HepG2 (cell line): ENCODE results near the gene AMDHD1. TPM values are rescaled to one million over a fixed set of nuclear protein-coding genes. Genes with fewer than 3 reads are reported as not detected.
A peak's percentile ranks its signal among the peaks of the same experiment; 100 is the strongest.

Experiments
- ATAC-seq: fragments of 200-7000 bp; cut with Tn5 transposase; 3 replicates; pipeline ENCODE4 v1.9.1; 2020; ENCODE audit warnings: mild to moderate bottlenecking, moderate library complexity
- BruUV-seq: library from RNA; stranded (reverse); fragments of 400-500 nt; replicated peaks from 2 replicates; lab custom pipeline; 2021; lab: Mats Ljungman, UMichigan
- CTCF ChIA-PET: fragments of 300-600 bp; formaldehyde crosslinking; extraction: SDS; loops from one replicate; lab custom pipeline; 2021; ENCODE audit warnings: low total read pairs, inconsistent platforms, low intra/inter-chr PET ratio; lab: Yijun Ruan, JAX
- POLR2A ChIA-PET: fragments of 350-600 bp; sonication (Branson Sonifier 250); formaldehyde crosslinking; loops from one replicate; lab custom pipeline; 2020; ENCODE audit warnings: antibody characterized with exemption, inconsistent platforms; lab: Yijun Ruan, JAX
- DNase-seq: peaks from one replicate; pipeline ENCODE4 v3.0.0-alpha.2; 2015; ENCODE audit warnings: low spot score
- FAIRE-seq: peaks from 3 replicates; lab custom pipeline; 2011; peaks lifted over from hg19 to GRCh38; lab: Jason Lieb, UNC
- H2AFZ ChIP-seq: one replicate; pipeline ENCODE4 v1.6.1; 2011; ENCODE audit warnings: low read length, inconsistent platforms
- H3K27ac ChIP-seq: fragments of 300-600 bp; 3 replicates; pipeline ENCODE4 v1.8.0; 2011; ENCODE audit warnings: mixed run types, mild to moderate bottlenecking, mixed read lengths, low read length, inconsistent platforms; ENCODE audit not compliant: insufficient read depth; ENCODE audit errors: extremely low read length
- H3K27me3 ChIP-seq, 2 experiments: fragments of 200-600 bp in 1 of 2; 2 replicates in 1 of 2; 3 replicates in 1 of 2; pipeline versions ENCODE4 v1.6.0 to v1.8.0; 2011; ENCODE audit warnings: low read length in 2 of 2, mild to moderate bottlenecking in 2 of 2, moderate library complexity in 2 of 2, inconsistent platforms in 1 of 2; ENCODE audit not compliant: insufficient read depth in 2 of 2, control insufficient read depth in 1 of 2
- H3K36me3 ChIP-seq, 2 experiments: fragments of 200-600 bp in 1 of 2; replicated peaks in 1 of 2; 2 replicates in 1 of 2; 3 replicates in 1 of 2; pipeline versions ENCODE4 v1.5.1 to v1.8.0; 2011; ENCODE audit warnings: low read length in 2 of 2, inconsistent platforms in 1 of 2; ENCODE audit not compliant: insufficient read depth in 2 of 2, control insufficient read depth in 1 of 2
- H3K4me1 ChIP-seq: 2 replicates; pipeline ENCODE4 v1.5.1; 2012; ENCODE audit warnings: low read length, inconsistent platforms; ENCODE audit not compliant: insufficient read depth
- H3K4me2 ChIP-seq: 2 replicates; pipeline ENCODE4 v1.6.0; 2011; ENCODE audit warnings: low read depth, low read length, inconsistent platforms
- H3K4me3 ChIP-seq, 3 experiments: fragments of 200-600 bp in 1 of 3; sonication (generic), shearing (Covaris generic) in 1 of 3; replicated peaks in 1 of 3; 2 replicates each; pipeline ENCODE4 v1.5.1; 2011 to 2016; ENCODE audit warnings: low read length in 3 of 3, inconsistent platforms in 2 of 3, low read depth in 2 of 3, mild to moderate bottlenecking in 2 of 3, control low read depth in 1 of 3, mixed read lengths in 1 of 3; ENCODE audit not compliant: insufficient read depth in 1 of 3
- H3K79me2 ChIP-seq: one replicate; pipeline ENCODE4 v1.6.1; 2011; ENCODE audit warnings: low read length, inconsistent platforms; ENCODE audit not compliant: insufficient read depth
- H3K9ac ChIP-seq: 2 replicates; pipeline ENCODE4 v1.6.0; 2011; ENCODE audit warnings: mild to moderate bottlenecking, low read depth, low read length, inconsistent platforms; ENCODE audit not compliant: insufficient read depth
- H3K9me3 ChIP-seq: 2 replicates; pipeline ENCODE4 v1.5.1; 2012; ENCODE audit warnings: mild to moderate bottlenecking, low read length
- H4K20me1 ChIP-seq: 2 replicates; pipeline ENCODE4 v1.6.0; 2011; ENCODE audit warnings: inconsistent platforms, mild to moderate bottlenecking, low read length, moderate library complexity; ENCODE audit not compliant: insufficient read depth
- ELF3 ChIP-seq: IDR thresholded peaks from 2 replicates; pipeline ENCODE4 v1.6.1; 2016; ENCODE audit warnings: missing genetic modification reagents, missing compliant biosample characterization
- GABPB1 ChIP-seq: IDR thresholded peaks from 2 replicates; pipeline ENCODE4 v1.6.1; 2016; ENCODE audit warnings: mild to moderate bottlenecking, missing genetic modification reagents, moderate library complexity, missing compliant biosample characterization
- HNRNPL ChIP-seq: fragments of 200-400 bp; formaldehyde crosslinking; IDR thresholded peaks from 2 replicates; pipeline ENCODE4 v1.6.1; 2017; ENCODE audit warnings: mild to moderate bottlenecking, low read depth, low read length
- IRF2 ChIP-seq: IDR thresholded peaks from 2 replicates; pipeline ENCODE4 v1.6.1; 2018; ENCODE audit warnings: missing genetic modification reagents, missing compliant biosample characterization
- KAT8 ChIP-seq: IDR thresholded peaks from 2 replicates; pipeline ENCODE4 v1.6.1; 2016; ENCODE audit warnings: missing genetic modification reagents, missing compliant biosample characterization
- NFIC ChIP-seq: IDR thresholded peaks from 2 replicates; pipeline ENCODE4 v1.6.1; 2012; ENCODE audit warnings: mild to moderate bottlenecking, low read length, inconsistent platforms
- PITX1 ChIP-seq: sonication (generic); formaldehyde crosslinking; IDR thresholded peaks from 2 replicates; pipeline ENCODE4 v1.5.1; 2020; ENCODE audit warnings: mild to moderate bottlenecking, missing genetic modification reagents
- RXRB ChIP-seq: IDR thresholded peaks from 2 replicates; pipeline ENCODE4 v1.6.1; 2016; ENCODE audit warnings: borderline replicate concordance, missing genetic modification reagents, missing compliant biosample characterization
- SAP130 ChIP-seq: IDR thresholded peaks from 2 replicates; pipeline ENCODE4 v1.6.1; 2016; ENCODE audit warnings: low read depth
- SP5 ChIP-seq: IDR thresholded peaks from 2 replicates; pipeline ENCODE4 v1.6.1; 2016; ENCODE audit warnings: low read depth, borderline replicate concordance
- ZNF143 ChIP-seq: sonication (generic); formaldehyde crosslinking; IDR thresholded peaks from 2 replicates; pipeline ENCODE4 v1.4.0; 2020; ENCODE audit warnings: missing genetic modification reagents
- ZNF790 ChIP-seq: sonication (generic); formaldehyde crosslinking; IDR thresholded peaks from 2 replicates; pipeline ENCODE4 v1.8.0; 2022; ENCODE audit warnings: missing genetic modification reagents, mild to moderate bottlenecking, borderline replicate concordance
- WGBS: methylation state at CpG from one replicate; pipeline ENCODE4 v1.1.6; 2017; ENCODE audit warnings: low lambda C conversion rate; 5-methylcytosine and 5-hydroxymethylcytosine counted together
- in situ Hi-C: cut with HindIII; loops from 2 replicates; pipeline ENCODE4 v1.10.0; 2017; ENCODE audit warnings: low pct_unique_long_range_greater_than_20kb; ENCODE audit not compliant: extremely low pct_ligation_motif_present
- intact Hi-C: fragments of 100-400 bp; cut with micrococcal nuclease; formaldehyde crosslinking; loops from one replicate; pipeline ENCODE4 v1.10.0; 2022; ENCODE audit not compliant: unreplicated experiment
- polyA plus RNA-seq, 8 experiments: library from polyadenylated mRNA; depleted of rRNA in 3 of 8; stranded (reverse) in 7 of 8; unstranded in 1 of 8; fragments of >200 nt; fragmentation: Illumina TruSeq in 4 of 8; extraction: Trizol in 4 of 8; gene quantifications; 2 replicates each; pipeline versions ENCODE4 v1.2.1 to v1.2.3, GENCODE V29; 2011 to 2016; ENCODE audit warnings: low read depth in 4 of 8, missing spikeins in 1 of 8, mixed read lengths in 1 of 8; ENCODE audit not compliant: insufficient read depth in 1 of 8
- total RNA-seq, 5 experiments: library from RNA; depleted of rRNA; stranded (reverse); fragments of >200 nt; fragmentation: Illumina TruSeq; extraction: Trizol; gene quantifications; 2 replicates each; pipeline ENCODE4 v1.2.3, GENCODE V29; 2016; ENCODE audit warnings: low read depth in 1 of 5
- TF ChIP-seq, protein P1 (sequence below): sonication (generic); formaldehyde crosslinking; IDR thresholded peaks from 2 replicates; pipeline ENCODE4 v1.4.0; 2020; ENCODE audit warnings: missing genetic modification reagents
- TF ChIP-seq, protein P2 (sequence below): sonication (generic); formaldehyde crosslinking; IDR thresholded peaks from 2 replicates; pipeline ENCODE4 v1.5.0; 2020; ENCODE audit warnings: mild to moderate bottlenecking, missing genetic modification reagents, borderline replicate concordance
- TF ChIP-seq, protein P3 (sequence below): IDR thresholded peaks from 2 replicates; pipeline ENCODE4 v1.6.1; 2016; ENCODE audit warnings: low read depth
- TF ChIP-seq, protein P4 (sequence below): sonication (generic); formaldehyde crosslinking; IDR thresholded peaks from 2 replicates; pipeline ENCODE4 v1.8.0; 2022; ENCODE audit warnings: mild to moderate bottlenecking, missing genetic modification reagents, moderate library complexity

AMDHD1 gene
- total and polyA plus RNA-seq, 2 of the 13 experiments (the other 11 are each of a cell fraction or from before 2014, with no cell fraction given): 6.5 to 29.6 TPM

DNA sequence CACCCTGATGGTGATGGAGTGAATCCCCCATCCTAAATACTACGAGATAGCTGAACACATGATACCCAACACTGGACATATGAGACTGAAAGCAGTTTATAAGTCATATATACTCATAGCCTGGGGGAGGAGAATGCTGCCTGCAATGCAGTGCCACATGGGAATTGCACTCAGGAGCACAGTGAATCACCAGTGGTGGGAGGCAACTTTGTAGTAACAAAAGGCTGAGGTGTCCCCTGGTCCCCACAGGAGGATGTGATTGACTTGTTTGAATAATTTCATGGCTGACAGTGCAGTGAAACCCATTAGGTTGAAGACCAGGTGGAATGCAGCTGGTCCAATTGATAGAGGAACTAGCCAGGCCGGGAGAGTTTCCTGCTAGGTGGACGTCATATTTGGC, 20.9 kb upstream of the AMDHD1 start (continued):
- TF ChIP-seq IRF2 (CRISPR knock-in tag) (no peak), NFIC (no peak), ZNF143 (CRISPR knock-in tag) (no peak), SP5 (CRISPR knock-in tag) (no peak), ELF3 (CRISPR knock-in tag) (no peak)
- TF ChIP-seq, protein P1, sequence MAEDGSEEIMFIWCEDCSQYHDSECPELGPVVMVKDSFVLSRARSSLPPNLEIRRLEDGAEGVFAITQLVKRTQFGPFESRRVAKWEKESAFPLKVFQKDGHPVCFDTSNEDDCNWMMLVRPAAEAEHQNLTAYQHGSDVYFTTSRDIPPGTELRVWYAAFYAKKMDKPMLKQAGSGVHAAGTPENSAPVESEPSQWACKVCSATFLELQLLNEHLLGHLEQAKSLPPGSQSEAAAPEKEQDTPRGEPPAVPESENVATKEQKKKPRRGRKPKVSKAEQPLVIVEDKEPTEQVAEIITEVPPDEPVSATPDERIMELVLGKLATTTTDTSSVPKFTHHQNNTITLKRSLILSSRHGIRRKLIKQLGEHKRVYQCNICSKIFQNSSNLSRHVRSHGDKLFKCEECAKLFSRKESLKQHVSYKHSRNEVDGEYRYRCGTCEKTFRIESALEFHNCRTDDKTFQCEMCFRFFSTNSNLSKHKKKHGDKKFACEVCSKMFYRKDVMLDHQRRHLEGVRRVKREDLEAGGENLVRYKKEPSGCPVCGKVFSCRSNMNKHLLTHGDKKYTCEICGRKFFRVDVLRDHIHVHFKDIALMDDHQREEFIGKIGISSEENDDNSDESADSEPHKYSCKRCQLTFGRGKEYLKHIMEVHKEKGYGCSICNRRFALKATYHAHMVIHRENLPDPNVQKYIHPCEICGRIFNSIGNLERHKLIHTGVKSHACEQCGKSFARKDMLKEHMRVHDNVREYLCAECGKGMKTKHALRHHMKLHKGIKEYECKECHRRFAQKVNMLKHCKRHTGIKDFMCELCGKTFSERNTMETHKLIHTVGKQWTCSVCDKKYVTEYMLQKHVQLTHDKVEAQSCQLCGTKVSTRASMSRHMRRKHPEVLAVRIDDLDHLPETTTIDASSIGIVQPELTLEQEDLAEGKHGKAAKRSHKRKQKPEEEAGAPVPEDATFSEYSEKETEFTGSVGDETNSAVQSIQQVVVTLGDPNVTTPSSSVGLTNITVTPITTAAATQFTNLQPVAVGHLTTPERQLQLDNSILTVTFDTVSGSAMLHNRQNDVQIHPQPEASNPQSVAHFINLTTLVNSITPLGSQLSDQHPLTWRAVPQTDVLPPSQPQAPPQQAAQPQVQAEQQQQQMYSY (CRISPR knock-in tag): no peak

DNA sequence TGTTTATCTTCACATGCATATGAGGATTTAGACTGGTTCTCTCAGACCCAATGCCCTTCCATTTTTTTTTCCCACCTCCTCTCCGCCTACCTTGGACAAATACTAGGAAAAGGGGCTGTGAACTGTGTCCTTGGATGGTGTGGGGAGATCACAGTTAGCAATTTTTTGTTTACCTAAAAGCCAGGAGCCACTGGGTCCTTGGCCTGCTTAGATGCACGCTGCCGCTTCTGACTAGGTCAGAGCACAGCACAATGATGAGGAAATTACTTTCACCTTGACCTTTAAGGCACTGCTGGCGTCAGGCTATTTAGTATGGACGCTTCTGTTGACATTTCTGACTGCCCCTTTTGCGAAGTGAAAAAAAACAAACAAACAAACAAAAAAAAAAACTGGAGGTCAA, 2.6 kb upstream of the AMDHD1 start:
- peak overlapping the region; percentile 53 for H3K27ac ChIP-seq
- ChIA-PET POLR2A (interaction anchor here (1.7 to 4.7 kb wide), 4 partner anchors 15 to 95 kb away, joined by 4 to 92 read pairs (median 36); partner anchors contain the start of gene LTA4H), CTCF (no interaction called here)
- no peaks in the 10 kb centered on the region for H3K9me3 ChIP-seq
- ATAC-seq: peak; percentile 65
- no peaks in the 10 kb centered on the region for H3K36me3 ChIP-seq
- H3K27me3 ChIP-seq: no peaks in the 10 kb centered on the region; a peak in 2 of 5 replicates
- peaks cover 12% of the 10 kb centered on the region for H3K79me2 ChIP-seq
- no peaks in the 10 kb centered on the region for H4K20me1 ChIP-seq
- no TSS peak for BruUV-seq
- peak overlapping the region; percentile 53 for H3K4me2 ChIP-seq
- intact Hi-C loops: no loop called here
- in situ Hi-C loops: no loop called here
- FAIRE-seq: peak; percentile 95
- no peak overlapping the region for H3K9ac ChIP-seq
- DNase-seq: peak; percentile 91
- H3K4me3 ChIP-seq: no peak overlapping the region; a peak in 1 of 6 replicates
- peaks cover 45% of the 10 kb centered on the region for H3K4me1 ChIP-seq
- 4% methylated on average over 6 of the region's 6 CpGs for WGBS
- no peak overlapping the region for H2AFZ ChIP-seq
- peak; percentile 96 for TF ChIP-seq RXRB (CRISPR knock-in tag)
- peak; percentile 76; the same call in 1 of the 2 replicates for TF ChIP-seq KAT8 (CRISPR knock-in tag)
- TF ChIP-seq, protein P2, sequence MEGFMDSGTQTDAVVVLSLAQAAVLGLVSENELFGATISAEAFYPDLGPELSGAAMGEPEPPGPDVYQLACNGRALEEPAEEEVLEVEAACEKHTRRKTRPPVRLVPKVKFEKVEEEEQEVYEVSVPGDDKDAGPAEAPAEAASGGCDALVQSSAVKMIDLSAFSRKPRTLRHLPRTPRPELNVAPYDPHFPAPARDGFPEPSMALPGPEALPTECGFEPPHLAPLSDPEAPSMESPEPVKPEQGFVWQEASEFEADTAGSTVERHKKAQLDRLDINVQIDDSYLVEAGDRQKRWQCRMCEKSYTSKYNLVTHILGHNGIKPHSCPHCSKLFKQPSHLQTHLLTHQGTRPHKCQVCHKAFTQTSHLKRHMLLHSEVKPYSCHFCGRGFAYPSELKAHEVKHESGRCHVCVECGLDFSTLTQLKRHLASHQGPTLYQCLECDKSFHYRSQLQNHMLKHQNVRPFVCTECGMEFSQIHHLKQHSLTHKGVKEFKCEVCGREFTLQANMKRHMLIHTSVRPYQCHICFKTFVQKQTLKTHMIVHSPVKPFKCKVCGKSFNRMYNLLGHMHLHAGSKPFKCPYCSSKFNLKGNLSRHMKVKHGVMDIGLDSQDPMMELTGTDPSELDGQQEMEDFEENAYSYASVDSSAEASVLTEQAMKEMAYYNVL (CRISPR knock-in tag): peak; percentile 82; the same call in 1 of the 2 replicates
- peak; percentile 90 for TF ChIP-seq SAP130 (CRISPR knock-in tag)
- no peak for TF ChIP-seq HNRNPL
- peak; percentile 95 for TF ChIP-seq PITX1 (CRISPR knock-in tag)
- TF ChIP-seq ZNF790 (CRISPR knock-in tag): peak; percentile 54; the same call in 1 of the 2 replicates
- TF ChIP-seq GABPB1: peak; percentile 51; the same call in 1 of the 2 replicates
- TF ChIP-seq, protein P3, sequence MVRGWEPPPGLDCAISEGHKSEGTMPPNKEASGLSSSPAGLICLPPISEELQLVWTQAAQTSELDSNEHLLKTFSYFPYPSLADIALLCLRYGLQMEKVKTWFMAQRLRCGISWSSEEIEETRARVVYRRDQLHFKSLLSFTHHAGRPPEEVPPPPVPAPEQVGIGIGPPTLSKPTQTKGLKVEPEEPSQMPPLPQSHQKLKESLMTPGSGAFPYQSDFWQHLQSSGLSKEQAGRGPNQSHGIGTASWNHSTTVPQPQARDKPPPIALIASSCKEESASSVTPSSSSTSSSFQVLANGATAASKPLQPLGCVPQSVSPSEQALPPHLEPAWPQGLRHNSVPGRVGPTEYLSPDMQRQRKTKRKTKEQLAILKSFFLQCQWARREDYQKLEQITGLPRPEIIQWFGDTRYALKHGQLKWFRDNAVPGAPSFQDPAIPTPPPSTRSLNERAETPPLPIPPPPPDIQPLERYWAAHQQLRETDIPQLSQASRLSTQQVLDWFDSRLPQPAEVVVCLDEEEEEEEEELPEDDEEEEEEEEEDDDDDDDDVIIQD: peak; percentile 76
- TF ChIP-seq, protein P4, sequence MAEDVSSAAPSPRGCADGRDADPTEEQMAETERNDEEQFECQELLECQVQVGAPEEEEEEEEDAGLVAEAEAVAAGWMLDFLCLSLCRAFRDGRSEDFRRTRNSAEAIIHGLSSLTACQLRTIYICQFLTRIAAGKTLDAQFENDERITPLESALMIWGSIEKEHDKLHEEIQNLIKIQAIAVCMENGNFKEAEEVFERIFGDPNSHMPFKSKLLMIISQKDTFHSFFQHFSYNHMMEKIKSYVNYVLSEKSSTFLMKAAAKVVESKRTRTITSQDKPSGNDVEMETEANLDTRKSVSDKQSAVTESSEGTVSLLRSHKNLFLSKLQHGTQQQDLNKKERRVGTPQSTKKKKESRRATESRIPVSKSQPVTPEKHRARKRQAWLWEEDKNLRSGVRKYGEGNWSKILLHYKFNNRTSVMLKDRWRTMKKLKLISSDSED (CRISPR knock-in tag): no peak
